Measurements from ENCODE around the gene MRGPRG. TPM values are rescaled to one million over a fixed set of nuclear protein-coding genes. Genes with fewer than 3 reads are reported as not detected.

MRGPRG gene
- polyA plus RNA-seq, 6 donors from 2014 or later = not detected

DNA sequence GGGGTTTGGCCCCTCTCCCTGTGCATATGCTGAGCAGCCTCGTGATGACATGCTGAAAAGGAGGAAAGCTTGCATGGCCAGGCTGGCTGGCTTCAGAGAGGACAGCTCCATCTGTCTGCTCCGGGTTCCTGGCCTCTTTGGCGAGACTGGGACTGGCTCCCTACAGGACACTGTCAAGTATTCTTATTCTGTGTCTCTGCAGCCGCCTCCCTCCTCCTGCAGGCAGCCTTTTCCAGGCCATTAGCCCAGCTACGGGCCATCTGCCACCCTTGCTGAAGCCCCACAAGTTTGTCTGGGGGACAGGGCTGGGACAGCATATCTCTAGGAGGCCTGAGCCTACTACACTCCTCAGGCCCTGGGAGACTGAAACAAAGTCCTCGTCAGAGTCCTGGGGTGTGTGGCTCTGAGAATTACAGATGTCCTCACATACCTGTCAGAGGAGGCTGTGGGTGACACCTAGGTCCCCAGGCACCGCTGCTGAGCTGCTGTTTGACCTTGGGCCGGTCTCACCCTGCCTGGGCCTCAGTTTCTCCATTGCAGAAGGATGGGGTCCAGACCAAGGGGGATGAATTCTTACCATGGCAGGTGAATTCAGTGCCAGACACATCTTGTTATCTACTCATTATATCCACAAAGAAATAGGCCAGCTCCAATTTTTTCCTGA lies 11.0 kb downstream of the MRGPRG start:
- Mint-ChIP-seq H3K4me3 (no peak overlapping the region), H3K27ac (no peak overlapping the region), H3K27me3 (peaks cover under 1 to 11% (median 6%) of the 10 kb centered on the region in 3 donors), H3K36me3 (peaks cover 0 to 8% of the 10 kb centered on the region in 2 donors), H3K4me1 (no peaks in the 10 kb centered on the region), H3K9me3 (peaks cover 5 to 18% (median 16%) of the 10 kb centered on the region in 7 donors)
- ATAC-seq (ENCODE audit: low read depth in 2 of 2) (no peak), DNase-seq (no peak)

GRCh38 chr11:3206922-3207204 lies 11.8 kb downstream of the MRGPRG start:
- Mint-ChIP-seq H3K27ac (no peak overlapping the region), H3K36me3 (peaks cover 0 to 6% of the 10 kb centered on the region in 2 donors), H3K27me3 (peaks cover 0 to 15% (median 3%) of the 10 kb centered on the region in 3 donors), H3K4me3 (no peak overlapping the region), H3K9me3 (peaks cover 3 to 14% (median 13%) of the 10 kb centered on the region in 7 donors), H3K4me1 (no peaks in the 10 kb centered on the region)
- no peak for ATAC-seq (ENCODE audit: low read depth in 2 of 2)
- no peak for DNase-seq

DNA sequence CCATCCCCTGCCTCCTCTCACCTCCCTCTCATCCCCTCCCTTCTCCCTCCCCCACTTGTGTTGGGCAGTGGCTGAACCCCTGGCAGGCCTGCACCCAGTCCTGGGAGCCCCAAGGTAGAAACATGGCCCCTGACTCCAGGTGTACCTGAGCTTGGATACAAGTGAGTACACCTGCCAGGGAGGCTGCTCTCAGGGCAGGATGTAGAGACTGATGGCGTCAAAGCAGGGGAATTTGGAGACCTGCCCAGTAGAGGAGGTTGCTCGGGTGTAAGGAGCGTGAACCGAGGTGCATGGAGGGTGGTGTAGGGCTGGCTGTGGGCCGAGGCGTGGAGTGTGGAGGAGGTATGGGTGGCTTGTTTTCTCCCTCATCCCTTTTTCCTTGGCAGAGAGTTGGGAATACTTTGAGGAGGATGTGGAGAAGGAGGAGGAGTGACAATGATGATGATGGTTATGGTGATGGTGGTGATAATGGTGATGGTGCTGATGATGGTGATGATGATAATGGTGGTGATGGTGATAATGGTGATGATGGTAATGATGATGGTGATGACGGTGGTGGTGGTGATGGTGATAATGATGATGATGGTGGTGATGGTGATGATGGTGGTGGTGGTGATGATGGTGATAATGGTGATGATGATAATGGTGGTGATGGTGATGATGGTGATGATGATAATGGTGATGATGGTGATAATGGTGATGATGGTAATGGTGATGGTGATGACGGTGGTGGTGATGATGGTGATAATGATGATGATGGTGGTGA lies 12.3 kb downstream of the MRGPRG start:
- Mint-ChIP-seq H3K9me3 (peaks cover 0 to 9% (median 8%) of the 10 kb centered on the region in 7 donors), H3K27me3 (peaks cover 0 to 20% (median 0%) of the 10 kb centered on the region in 3 donors), H3K27ac (no peak overlapping the region), H3K4me1 (no peaks in the 10 kb centered on the region), H3K4me3 (no peak overlapping the region), H3K36me3 (peaks cover 0 to under 1% of the 10 kb centered on the region in 2 donors)
- DNase-seq (no peak), ATAC-seq (ENCODE audit: low read depth in 2 of 2) (no peak)

- Mint-ChIP-seq H3K27me3 (peaks cover 0 to 22% (median 6%) of the 10 kb centered on the region in 3 donors), H3K27ac (no peak overlapping the region), H3K36me3 (no peaks in the 10 kb centered on the region), H3K4me3 (no peak overlapping the region), H3K4me1 (no peaks in the 10 kb centered on the region), H3K9me3 (peaks cover 0 to 1% (median 0%) of the 10 kb centered on the region in 7 donors)
- DNase-seq = no peak
- ATAC-seq (ENCODE audit: low read depth in 2 of 2) = no peak
Observed at GRCh38 chr11:3205261-3206155, 13.1 kb downstream of the MRGPRG start.

- H3K4me3 Mint-ChIP-seq = no peak overlapping the region
- H3K27me3 Mint-ChIP-seq = peaks cover 0 to 29% (median 11%) of the 10 kb centered on the region in 3 donors
- H3K4me1 Mint-ChIP-seq = no peaks in the 10 kb centered on the region
- ATAC-seq (ENCODE audit: low read depth in 2 of 2) = no peak
- no peaks in the 10 kb centered on the region for H3K9me3 Mint-ChIP-seq
- H3K36me3 Mint-ChIP-seq = no peaks in the 10 kb centered on the region
- no peak for DNase-seq
- no peak overlapping the region for H3K27ac Mint-ChIP-seq
Observed at GRCh38 chr11:3204141-3205015, 14.2 kb downstream of the MRGPRG start.

DNA sequence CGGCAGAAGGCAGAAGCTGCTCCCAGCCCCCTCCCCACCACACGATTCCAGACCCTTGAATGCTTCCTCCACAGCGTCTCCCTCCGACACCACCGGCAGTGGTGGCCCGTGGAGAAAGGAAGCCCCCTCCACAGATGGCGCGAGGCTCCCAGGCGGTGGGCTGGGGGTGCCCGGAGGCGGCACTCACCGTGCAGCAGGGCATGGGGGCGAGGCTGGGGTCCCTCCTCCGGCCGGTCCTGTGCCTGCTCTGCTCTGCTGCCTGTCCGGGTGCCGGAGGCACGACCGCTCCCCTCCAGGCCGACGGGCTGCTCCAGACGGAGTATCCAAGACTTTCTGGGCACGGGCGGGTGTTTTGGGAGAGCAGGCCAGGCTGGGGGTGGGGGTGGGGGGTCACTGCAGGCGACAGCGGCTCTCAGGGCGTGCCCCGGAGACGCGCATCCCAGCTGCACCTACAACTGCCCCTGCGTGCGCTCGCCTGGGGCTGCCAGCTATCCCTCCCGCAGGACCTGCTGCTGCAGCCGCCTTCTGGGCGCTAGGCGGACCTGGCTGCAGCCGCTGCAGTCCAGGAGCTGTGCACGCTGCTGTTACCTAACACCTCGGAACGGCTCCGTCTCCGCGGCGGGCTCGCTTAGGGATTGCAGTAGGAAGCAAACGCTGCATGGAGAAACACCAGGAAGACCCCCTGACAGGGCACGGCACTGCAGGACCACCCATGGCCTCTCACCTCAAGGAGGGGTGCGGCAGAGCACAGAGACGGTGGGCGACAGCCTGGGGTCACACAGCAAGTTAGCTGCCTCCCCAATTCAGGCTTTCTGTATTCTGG lies 15.2 kb downstream of the MRGPRG start:
- Mint-ChIP-seq H3K27ac (no peak overlapping the region), H3K27me3 (peaks cover 0 to 29% (median 11%) of the 10 kb centered on the region in 3 donors), H3K4me3 (no peak overlapping the region), H3K9me3 (no peaks in the 10 kb centered on the region), H3K36me3 (no peaks in the 10 kb centered on the region), H3K4me1 (no peaks in the 10 kb centered on the region)
- ATAC-seq (ENCODE audit: low read depth in 2 of 2) = no peak
- no peak for DNase-seq

- ATAC-seq (ENCODE audit: low read depth in 2 of 2) = no peak
- Mint-ChIP-seq H3K36me3 (no peaks in the 10 kb centered on the region), H3K27ac (no peak overlapping the region), H3K9me3 (no peaks in the 10 kb centered on the region), H3K4me3 (peak overlapping the region in 1 of 8 donors; percentile 59), H3K4me1 (no peaks in the 10 kb centered on the region), H3K27me3 (peaks cover 0 to 29% (median 11%) of the 10 kb centered on the region in 3 donors)
- no peak for DNase-seq
Observed at GRCh38 chr11:3202759-3203158, 15.9 kb downstream of the MRGPRG start.

GRCh38 chr11:3202305-3202704 lies 16.3 kb downstream of the MRGPRG start:
- Mint-ChIP-seq H3K4me3 (peak overlapping the region in 1 of 8 donors; percentile 59), H3K27me3 (peaks cover 0 to 29% (median 11%) of the 10 kb centered on the region in 3 donors), H3K4me1 (no peaks in the 10 kb centered on the region), H3K27ac (no peak overlapping the region), H3K36me3 (no peaks in the 10 kb centered on the region), H3K9me3 (no peaks in the 10 kb centered on the region)
- ATAC-seq (ENCODE audit: low read depth in 2 of 2) = no peak
- no peak for DNase-seq

DNA sequence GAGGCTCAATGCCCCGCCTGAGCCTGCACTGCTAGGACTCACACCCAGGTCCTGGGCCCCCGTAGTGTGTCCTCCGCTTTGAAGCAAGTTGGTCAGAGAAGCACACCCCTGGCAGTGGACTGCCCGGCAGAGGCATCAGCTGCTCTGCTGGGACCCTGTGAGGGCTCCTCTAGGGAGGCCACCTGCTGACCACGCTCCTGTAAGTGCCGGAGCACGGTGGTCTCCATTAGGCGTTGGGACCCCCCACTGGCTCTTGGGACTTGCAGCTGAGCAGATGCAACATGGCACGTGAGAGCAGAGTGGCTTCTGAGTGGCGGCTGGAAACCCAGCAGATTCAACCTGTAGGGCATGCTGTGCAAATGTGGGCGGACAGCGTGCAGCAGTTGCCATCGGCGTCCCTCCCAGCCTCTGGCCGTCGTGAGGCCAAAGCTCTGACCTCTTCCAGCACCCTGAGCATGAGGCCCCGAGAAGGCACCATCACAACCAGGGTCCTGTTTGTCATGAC lies 16.9 kb downstream of the MRGPRG start:
- ATAC-seq (ENCODE audit: low read depth in 2 of 2) = no peak
- Mint-ChIP-seq H3K4me3 (no peak overlapping the region), H3K27me3 (peaks cover 0 to 29% (median 11%) of the 10 kb centered on the region in 3 donors), H3K27ac (no peak overlapping the region), H3K4me1 (no peaks in the 10 kb centered on the region), H3K36me3 (no peaks in the 10 kb centered on the region), H3K9me3 (no peaks in the 10 kb centered on the region)
- DNase-seq = no peak

GRCh38 chr11:3201112-3201581 lies 17.5 kb downstream of the MRGPRG start:
- Mint-ChIP-seq H3K9me3 (no peaks in the 10 kb centered on the region), H3K4me3 (no peak overlapping the region), H3K4me1 (no peaks in the 10 kb centered on the region), H3K27ac (no peak overlapping the region), H3K36me3 (no peaks in the 10 kb centered on the region), H3K27me3 (peaks cover 0 to 29% (median 11%) of the 10 kb centered on the region in 3 donors)
- ATAC-seq (ENCODE audit: low read depth in 2 of 2) (no peak), DNase-seq (no peak)

GRCh38 chr11:3200388-3201111 lies 18.1 kb downstream of the MRGPRG start:
- H3K27me3 Mint-ChIP-seq = peaks cover 0 to 29% (median 11%) of the 10 kb centered on the region in 3 donors
- H3K27ac Mint-ChIP-seq = no peak overlapping the region
- peaks cover 0 to 2% (median 0%) of the 10 kb centered on the region in 7 donors for H3K9me3 Mint-ChIP-seq
- H3K4me3 Mint-ChIP-seq = no peak overlapping the region
- no peak for ATAC-seq (ENCODE audit: low read depth in 2 of 2)
- DNase-seq = no peak
- H3K36me3 Mint-ChIP-seq = no peaks in the 10 kb centered on the region
- H3K4me1 Mint-ChIP-seq = no peaks in the 10 kb centered on the region
